Fibroblast of lung (primary cell): ENCODE results near the gene AKAP8. TPM values are rescaled to one million over a fixed set of nuclear protein-coding genes. Genes with fewer than 3 reads are reported as not detected.

Experiments used
- DNase-seq, 2 donors: peaks; one replicate each; pipeline versions ENCODE4 v3.0.0 to v3.0.0-alpha.2; 2010; ENCODE audit warnings: low read depth in 2 of 2
- H2AFZ ChIP-seq: 2 replicates; pipeline ENCODE4 v1.5.1; 2012; ENCODE audit warnings: low read length, control low read depth, inconsistent platforms
- H3K27ac ChIP-seq: 2 replicates; pipeline ENCODE4 v1.5.1; 2011; ENCODE audit warnings: low read length, control low read depth; ENCODE audit not compliant: insufficient read depth
- H3K27me3 ChIP-seq: 2 replicates; pipeline ENCODE4 v1.5.1; 2011; ENCODE audit warnings: mild to moderate bottlenecking, low read length; ENCODE audit not compliant: control insufficient read depth, insufficient read depth
- H3K36me3 ChIP-seq: 2 replicates; pipeline ENCODE4 v1.5.1; 2011; ENCODE audit warnings: low read length; ENCODE audit not compliant: control insufficient read depth, insufficient read depth
- H3K4me1 ChIP-seq: 2 replicates; pipeline ENCODE4 v1.5.1; 2011; ENCODE audit warnings: low read length; ENCODE audit not compliant: control insufficient read depth, insufficient read depth; ENCODE audit errors: extremely low read depth
- H3K4me2 ChIP-seq: 2 replicates; pipeline ENCODE4 v1.5.1; 2011; ENCODE audit warnings: low read length, control low read depth; ENCODE audit not compliant: insufficient read depth; ENCODE audit errors: extremely low read depth
- H3K4me3 ChIP-seq, 4 experiments: fragments of 200-600 bp in 1 of 4; sonication (generic) in 1 of 4; replicated peaks in 1 of 4; 2 replicates each; pipeline ENCODE4 v1.5.1; 2011 to 2016; ENCODE audit warnings: low read length in 4 of 4, low read depth in 3 of 4, mild to moderate bottlenecking in 3 of 4, control low read depth in 2 of 4, inconsistent platforms in 1 of 4, mixed read lengths in 1 of 4; ENCODE audit not compliant: insufficient read depth in 1 of 4; ENCODE audit errors: control extremely low read depth in 1 of 4
- H3K79me2 ChIP-seq: 2 replicates; pipeline ENCODE4 v1.5.1; 2012; ENCODE audit warnings: mild to moderate bottlenecking, low read length, inconsistent platforms; ENCODE audit not compliant: control insufficient read depth, insufficient read depth
- H3K9ac ChIP-seq: 2 replicates; pipeline ENCODE4 v1.5.1; 2011; ENCODE audit warnings: mild to moderate bottlenecking, low read length, control low read depth; ENCODE audit not compliant: insufficient read depth
- H3K9me3 ChIP-seq: 2 replicates; pipeline ENCODE4 v1.5.1; 2012; ENCODE audit warnings: low read depth, low read length; ENCODE audit not compliant: control insufficient read depth, insufficient read depth
- H4K20me1 ChIP-seq: 2 replicates; pipeline ENCODE4 v1.5.1; 2011; ENCODE audit warnings: low read length; ENCODE audit not compliant: control insufficient read depth, insufficient read depth; ENCODE audit errors: extremely low read depth
- EZH2 ChIP-seq: IDR thresholded peaks from 2 replicates; pipeline ENCODE4 v1.5.1; 2012; ENCODE audit warnings: low read length, control low read depth, mild to moderate bottlenecking; ENCODE audit errors: missing control alignments
- polyA plus RNA-seq, 2 donors: library from polyadenylated mRNA; depleted of rRNA in 1 of 2; stranded (reverse) in 1 of 2; unstranded in 1 of 2; fragments of >200 nt; gene quantifications; 2 replicates each; pipeline ENCODE4 v1.2.1, GENCODE V29; 2011 to 2012; ENCODE audit warnings: missing spikeins in 1 of 2
- total RNA-seq: library from RNA; depleted of rRNA; stranded (reverse); fragments of >200 nt; gene quantifications from 2 replicates; pipeline ENCODE4 v1.2.1, GENCODE V29; 2014
- TF ChIP-seq, protein P1 (sequence below), 2 donors: IDR thresholded peaks in 1 of 2; conservative IDR thresholded peaks in 1 of 2; 1 replicate in 1 of 2; 2 replicates in 1 of 2; pipeline ENCODE4 v1.5.1; 2011 to 2012; ENCODE audit warnings: low read length in 2 of 2, control low read depth in 1 of 2, inconsistent platforms in 1 of 2, low read depth in 1 of 2, mild to moderate bottlenecking in 1 of 2

AKAP8 gene
- total and polyA plus RNA-seq, 2 donors (not counting 1 experiment from before 2014, with no cell fraction given): 9.9 to 13.0 TPM

DNA sequence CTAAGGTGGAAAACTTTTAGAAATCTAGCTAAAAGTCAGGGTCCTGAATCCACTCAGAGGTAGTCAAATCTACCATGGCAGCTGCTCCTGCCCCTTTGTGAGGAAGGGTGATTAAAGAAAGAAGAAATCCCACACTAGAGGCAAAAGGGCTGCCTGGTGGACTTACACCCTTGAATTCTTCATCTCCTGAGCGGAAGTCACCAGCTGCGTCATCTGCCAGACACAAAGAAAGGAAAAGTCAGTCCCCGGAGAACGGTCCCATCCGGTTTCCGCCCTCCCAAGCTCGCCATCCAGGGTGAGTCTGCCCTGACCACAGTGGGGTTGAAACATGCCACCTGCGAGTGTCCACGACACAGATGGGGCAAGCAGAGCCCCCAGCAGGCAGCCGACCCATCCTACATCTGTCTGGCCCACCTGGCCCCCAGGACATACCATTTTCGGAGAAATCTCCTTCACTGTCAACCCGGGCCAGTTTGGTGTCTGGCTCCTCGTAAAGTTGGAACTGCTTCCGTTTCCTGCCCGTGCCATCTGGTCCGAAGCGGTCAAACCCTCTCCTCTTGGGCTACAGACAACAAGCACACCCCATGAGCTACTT, 7.7 kb downstream of the AKAP8 start:
- Histone ChIP-seq H3K9me3 (no peaks in the 10 kb centered on the region), H3K36me3 (peaks cover 42% of the 10 kb centered on the region), H3K79me2 (peaks cover 47% of the 10 kb centered on the region), H3K4me2 (no peak overlapping the region), H3K4me3 (no peak overlapping the region), H2AFZ (no peak overlapping the region), H3K27ac (no peak overlapping the region), H4K20me1 (no peaks in the 10 kb centered on the region), H3K27me3 (no peaks in the 10 kb centered on the region), H3K9ac (no peak overlapping the region), H3K4me1 (peaks cover 8% of the 10 kb centered on the region)
- DNase-seq: no peak
- no peak for TF ChIP-seq EZH2
- TF ChIP-seq, protein P1, sequence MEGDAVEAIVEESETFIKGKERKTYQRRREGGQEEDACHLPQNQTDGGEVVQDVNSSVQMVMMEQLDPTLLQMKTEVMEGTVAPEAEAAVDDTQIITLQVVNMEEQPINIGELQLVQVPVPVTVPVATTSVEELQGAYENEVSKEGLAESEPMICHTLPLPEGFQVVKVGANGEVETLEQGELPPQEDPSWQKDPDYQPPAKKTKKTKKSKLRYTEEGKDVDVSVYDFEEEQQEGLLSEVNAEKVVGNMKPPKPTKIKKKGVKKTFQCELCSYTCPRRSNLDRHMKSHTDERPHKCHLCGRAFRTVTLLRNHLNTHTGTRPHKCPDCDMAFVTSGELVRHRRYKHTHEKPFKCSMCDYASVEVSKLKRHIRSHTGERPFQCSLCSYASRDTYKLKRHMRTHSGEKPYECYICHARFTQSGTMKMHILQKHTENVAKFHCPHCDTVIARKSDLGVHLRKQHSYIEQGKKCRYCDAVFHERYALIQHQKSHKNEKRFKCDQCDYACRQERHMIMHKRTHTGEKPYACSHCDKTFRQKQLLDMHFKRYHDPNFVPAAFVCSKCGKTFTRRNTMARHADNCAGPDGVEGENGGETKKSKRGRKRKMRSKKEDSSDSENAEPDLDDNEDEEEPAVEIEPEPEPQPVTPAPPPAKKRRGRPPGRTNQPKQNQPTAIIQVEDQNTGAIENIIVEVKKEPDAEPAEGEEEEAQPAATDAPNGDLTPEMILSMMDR (conservative IDR thresholded peaks at IDR 0.05 in 1 of 2, IDR thresholded peaks at IDR 0.05 in 1 of 2; ENCODE audit: low read depth in 1 of 2, low read length in 2 of 2): no peak

DNA sequence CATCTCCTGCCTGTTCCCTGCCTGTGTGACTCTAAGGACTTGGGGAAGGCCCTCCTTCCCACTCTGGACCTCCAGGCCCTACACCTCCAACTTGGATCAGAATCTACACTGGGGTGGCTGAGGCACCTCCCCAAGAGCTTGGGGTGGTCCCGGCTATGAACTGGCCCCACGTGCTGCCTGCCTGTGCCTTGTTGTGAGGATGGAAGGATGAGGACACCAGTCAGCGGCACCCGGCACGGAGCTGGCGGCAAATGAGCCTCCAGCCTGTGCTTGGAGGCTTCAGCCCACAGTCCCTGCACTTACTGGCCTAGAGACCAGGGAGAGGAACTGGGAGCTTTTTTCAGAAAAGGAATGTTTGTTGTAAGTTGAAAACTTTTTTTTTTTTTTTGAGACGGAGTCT, 8.5 kb downstream of the AKAP8 start:
- Histone ChIP-seq H3K27ac (no peak overlapping the region), H3K79me2 (peaks cover 39% of the 10 kb centered on the region), H3K9ac (no peak overlapping the region), H3K27me3 (no peaks in the 10 kb centered on the region), H3K36me3 (peaks cover 42% of the 10 kb centered on the region), H3K9me3 (no peaks in the 10 kb centered on the region), H4K20me1 (no peaks in the 10 kb centered on the region), H3K4me2 (no peak overlapping the region), H3K4me1 (peaks cover 5% of the 10 kb centered on the region), H2AFZ (no peak overlapping the region), H3K4me3 (no peak overlapping the region)
- DNase-seq: no peak
- TF ChIP-seq, protein P1 (conservative IDR thresholded peaks at IDR 0.05 in 1 of 2, IDR thresholded peaks at IDR 0.05 in 1 of 2; ENCODE audit: low read depth in 1 of 2, low read length in 2 of 2): no peak
- TF ChIP-seq EZH2: no peak

DNA sequence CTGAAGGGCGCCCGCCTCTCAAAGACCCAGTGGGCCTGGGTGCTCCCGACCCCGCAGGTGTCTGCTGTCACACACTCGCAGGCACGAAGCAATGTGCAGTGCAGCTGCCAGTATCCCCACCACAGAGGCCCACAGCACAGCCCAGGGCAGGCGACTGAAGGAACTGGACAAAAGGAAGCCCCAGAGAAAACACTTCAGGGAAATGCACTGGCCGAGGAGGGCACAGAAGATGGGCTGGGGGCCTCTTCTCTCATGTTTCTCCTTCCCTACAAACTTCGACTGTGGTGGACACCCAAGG, 10.0 kb downstream of the AKAP8 start:
- no peaks in the 10 kb centered on the region for H3K27me3 ChIP-seq
- DNase-seq: no peak
- H3K9me3 ChIP-seq: no peaks in the 10 kb centered on the region
- H3K36me3 ChIP-seq: peaks cover 46% of the 10 kb centered on the region
- no peak overlapping the region for H3K4me2 ChIP-seq
- TF ChIP-seq EZH2: no peak
- TF ChIP-seq, protein P1 (conservative IDR thresholded peaks at IDR 0.05 in 1 of 2, IDR thresholded peaks at IDR 0.05 in 1 of 2; ENCODE audit: low read depth in 1 of 2, low read length in 2 of 2): no peak
- H3K27ac ChIP-seq: no peak overlapping the region
- H2AFZ ChIP-seq: no peak overlapping the region
- peaks cover 26% of the 10 kb centered on the region for H3K79me2 ChIP-seq
- H4K20me1 ChIP-seq: no peaks in the 10 kb centered on the region
- no peaks in the 10 kb centered on the region for H3K4me1 ChIP-seq
- H3K9ac ChIP-seq: no peak overlapping the region
- no peak overlapping the region for H3K4me3 ChIP-seq
